K562 (cell line): ENCODE measurements around the gene BCL2A1. TPM values are rescaled to one million over a fixed set of nuclear protein-coding genes. Genes with fewer than 3 reads are reported as not detected.
A peak's percentile ranks its signal among the peaks of the same experiment; 100 is the strongest.

Experiments used
- ATAC-seq: fragments of 200-7000 bp; cut with Tn5 transposase; 3 replicates; pipeline ENCODE4 v1.9.1; 2020; ENCODE audit warnings: moderate library complexity
- BruUV-seq: library from RNA; stranded (reverse); fragments of 400-500 nt; replicated peaks from 2 replicates; lab custom pipeline; 2021; lab: Mats Ljungman, UMichigan
- CTCF ChIA-PET: fragments of 300-600 bp; formaldehyde crosslinking; extraction: SDS; loops from one replicate; lab custom pipeline; 2021; ENCODE audit warnings: low intra/inter-chr PET ratio; lab: Yijun Ruan, JAX
- POLR2A ChIA-PET: fragments of 300-600, 350-650 bp; sonication (Branson Sonifier 250); formaldehyde crosslinking; extraction: SDS; loops from one replicate; lab custom pipeline; 2021; ENCODE audit warnings: antibody characterized with exemption, inconsistent platforms; lab: Yijun Ruan, JAX
- DNase-seq, 4 experiments: peaks; one replicate each; pipeline versions ENCODE4 v3.0.0 to v3.0.0-alpha.2; 2011 to 2018; ENCODE audit warnings: low spot score in 3 of 4, mixed read lengths in 3 of 4; ENCODE audit errors: extremely low read depth in 1 of 4
- FAIRE-seq: peaks from 2 replicates; lab custom pipeline; 2011; peaks lifted over from hg19 to GRCh38; lab: Jason Lieb, UNC
- H2AFZ ChIP-seq: 2 replicates; pipeline ENCODE4 v1.6.0; 2011; ENCODE audit warnings: low read depth, low read length, control low read depth, inconsistent platforms
- H3K27ac ChIP-seq: fragments of 200-600 bp; 3 replicates; pipeline ENCODE4 v1.8.0; 2011; ENCODE audit warnings: low read depth, mild to moderate bottlenecking, control low read depth, inconsistent platforms, low read length, moderate library complexity, mixed read lengths; ENCODE audit errors: extremely low read depth
- H3K27me3 ChIP-seq, 2 experiments: fragments of 300-600 bp in 1 of 2; 2 replicates in 1 of 2; 3 replicates in 1 of 2; pipeline versions ENCODE4 v1.6.0 to v1.8.0; 2011; ENCODE audit warnings: inconsistent platforms in 2 of 2, low read length in 2 of 2, mild to moderate bottlenecking in 1 of 2, mixed read lengths in 1 of 2, moderate library complexity in 1 of 2; ENCODE audit not compliant: control insufficient read depth in 2 of 2, insufficient read depth in 2 of 2
- H3K36me3 ChIP-seq: fragments of 300-600 bp; 3 replicates; pipeline ENCODE4 v1.8.0; 2011; ENCODE audit warnings: mild to moderate bottlenecking, low read length, inconsistent platforms; ENCODE audit not compliant: control insufficient read depth, insufficient read depth
- H3K4me1 ChIP-seq, 2 experiments: fragments of 200-600 bp in 1 of 2; replicated peaks in 1 of 2; 2 replicates in 1 of 2; 3 replicates in 1 of 2; pipeline versions ENCODE4 v1.5.1 to v1.8.0; 2011; ENCODE audit warnings: inconsistent platforms in 2 of 2, low read length in 2 of 2, mild to moderate bottlenecking in 1 of 2, mixed read lengths in 1 of 2, moderate library complexity in 1 of 2; ENCODE audit not compliant: control insufficient read depth in 2 of 2, insufficient read depth in 2 of 2
- H3K4me2 ChIP-seq: 2 replicates; pipeline ENCODE4 v1.6.1; 2011; ENCODE audit warnings: low read length, control low read depth, inconsistent platforms, mixed read lengths; ENCODE audit not compliant: insufficient read depth
- H3K4me3 ChIP-seq: fragments of 200-600 bp; sonication (generic), shearing (Covaris generic); 2 replicates; pipeline ENCODE4 v1.5.1; 2016; ENCODE audit warnings: control low read depth, inconsistent platforms
- H3K79me2 ChIP-seq: fragments of 200-600 bp; 3 replicates; pipeline ENCODE4 v1.8.0; 2011; ENCODE audit warnings: low read length, inconsistent platforms; ENCODE audit not compliant: control insufficient read depth, insufficient read depth
- H3K9ac ChIP-seq, 2 experiments: 2 replicates each; pipeline versions ENCODE4 v1.6.0 to v1.6.1; 2011; ENCODE audit warnings: low read depth in 2 of 2, low read length in 2 of 2, control low read depth in 1 of 2, inconsistent platforms in 1 of 2, mild to moderate bottlenecking in 1 of 2, mixed read lengths in 1 of 2; ENCODE audit not compliant: insufficient read depth in 1 of 2
- H3K9me1 ChIP-seq: one replicate; pipeline ENCODE4 v1.6.0; 2011; ENCODE audit warnings: inconsistent platforms, mild to moderate bottlenecking, low read length, moderate library complexity; ENCODE audit not compliant: control insufficient read depth, insufficient read depth
- H3K9me3 ChIP-seq: replicated peaks from 2 replicates; pipeline ENCODE4 v1.5.1; 2011; ENCODE audit warnings: low read depth, low read length, inconsistent platforms; ENCODE audit not compliant: control insufficient read depth, insufficient read depth
- H4K20me1 ChIP-seq: replicated peaks from 2 replicates; pipeline ENCODE4 v1.6.1; 2011; ENCODE audit warnings: low read length, inconsistent platforms, mixed read lengths; ENCODE audit not compliant: control insufficient read depth, insufficient read depth
- ATF2 ChIP-seq: sonication (generic); formaldehyde crosslinking; IDR thresholded peaks from 2 replicates; pipeline ENCODE4 v1.8.1; 2022; ENCODE audit warnings: missing genetic modification reagents
- BRCA1 ChIP-seq, 2 experiments: fragments of 450-650 bp in 1 of 2; sonication (generic) in 1 of 2; formaldehyde crosslinking in 1 of 2; IDR thresholded peaks; 2 replicates each; pipeline versions ENCODE4 v1.5.0 to v1.6.1; 2017 to 2020; ENCODE audit warnings: mild to moderate bottlenecking in 1 of 2, missing genetic modification reagents in 1 of 2
- E2F8 ChIP-seq: fragments of 450-650 bp; IDR thresholded peaks from 2 replicates; pipeline ENCODE4 v1.7.1; 2018; ENCODE audit warnings: mild to moderate bottlenecking, low read depth; ENCODE audit not compliant: partially characterized antibody
- GABPB1 ChIP-seq: sonication (generic); formaldehyde crosslinking; IDR thresholded peaks from 2 replicates; pipeline ENCODE4 v1.8.0; 2022; ENCODE audit warnings: mild to moderate bottlenecking, missing genetic modification reagents
- KAT7 ChIP-seq: sonication (generic); formaldehyde crosslinking; IDR thresholded peaks from 2 replicates; pipeline ENCODE4 v1.8.0; 2022; ENCODE audit warnings: missing genetic modification reagents, mild to moderate bottlenecking, borderline replicate concordance
- MEF2D ChIP-seq: conservative IDR thresholded peaks from 2 replicates; pipeline ENCODE4 v1.6.1; 2016; ENCODE audit warnings: low read depth, missing genetic modification characterization, missing compliant biosample characterization
- NCOA4 ChIP-seq: fragments of 450-650 bp; IDR thresholded peaks from 2 replicates; pipeline ENCODE4 v1.6.1; 2018; ENCODE audit warnings: mild to moderate bottlenecking; ENCODE audit not compliant: partially characterized antibody
- RUNX1 ChIP-seq: sonication (generic); IDR thresholded peaks from 2 replicates; pipeline ENCODE4 v1.6.1; 2016; ENCODE audit warnings: antibody characterized with exemption, low read depth
- SIN3A ChIP-seq, 2 experiments: fragments of 150-350 bp in 1 of 2; IDR thresholded peaks; 2 replicates each; pipeline ENCODE4 v1.6.1; 2011 to 2016; ENCODE audit warnings: borderline replicate concordance in 2 of 2, low read depth in 2 of 2, low read length in 2 of 2, mild to moderate bottlenecking in 2 of 2, moderate library complexity in 2 of 2; ENCODE audit not compliant: control insufficient read depth in 1 of 2
- TBL1XR1 ChIP-seq, 2 experiments: IDR thresholded peaks; 2 replicates each; pipeline ENCODE4 v1.6.1; 2012; ENCODE audit warnings: improper control_type of control experiment in 2 of 2, low read length in 2 of 2, mild to moderate bottlenecking in 1 of 2
- TOE1 ChIP-seq, 2 experiments: fragments of 450-650 bp in 1 of 2; sonication (generic) in 1 of 2; formaldehyde crosslinking in 1 of 2; IDR thresholded peaks; 2 replicates each; pipeline versions ENCODE4 v1.7.1 to v1.8.0; 2016 to 2022; ENCODE audit warnings: borderline replicate concordance in 2 of 2, mild to moderate bottlenecking in 2 of 2, antibody characterized with exemption in 1 of 2, inconsistent platforms in 1 of 2, low read depth in 1 of 2, missing genetic modification reagents in 1 of 2, moderate library complexity in 1 of 2
- ZFP91 ChIP-seq: sonication (generic); formaldehyde crosslinking; IDR thresholded peaks from 2 replicates; pipeline ENCODE4 v1.8.0; 2022; ENCODE audit warnings: mild to moderate bottlenecking, missing genetic modification reagents
- ZNF445 ChIP-seq: fragments of 250-450 bp; sonication (Bioruptor Pico); IDR thresholded peaks from 2 replicates; pipeline ENCODE4 v1.4.0; 2020; ENCODE audit warnings: low read depth, mild to moderate bottlenecking, moderate library complexity
- WGBS: fragments of 100-300 bp; shearing (Covaris generic); methylation state at CpG from one replicate; pipeline ENCODE4 v1.1.6; 2016; ENCODE audit warnings: low coverage, mixed read lengths; ENCODE audit not compliant: insufficient coverage; ENCODE audit errors: missing lambda C conversion rate; 5-methylcytosine and 5-hydroxymethylcytosine counted together
- in situ Hi-C: fragments of 300-500 bp; cut with MboI; formaldehyde crosslinking; loops from 4 replicates; pipeline ENCODE4 v1.15.0; 2018; ENCODE audit warnings: inconsistent platforms, mixed read lengths
- intact Hi-C: fragments of 100-400 bp; cut with micrococcal nuclease; formaldehyde crosslinking; loops from 2 replicates; pipeline ENCODE4 v1.14.2; 2022
- polyA plus RNA-seq, 8 experiments: library from polyadenylated mRNA; depleted of rRNA in 4 of 8; stranded (reverse) in 5 of 8; unstranded in 3 of 8; fragments of >200 nt; fragmentation: Nextera tagmentation in 2 of 8; fragmentation: Illumina TruSeq in 1 of 8; extraction: Ambion mirVana in 2 of 8; extraction: Trizol in 1 of 8; gene quantifications; 2 replicates each; pipeline versions ENCODE4 v1.2.1 to v1.2.3, GENCODE V29; 2011 to 2014; ENCODE audit warnings: inconsistent platforms in 1 of 8, missing spikeins in 1 of 8
- total RNA-seq, 7 experiments: library from RNA; depleted of rRNA in 6 of 7; stranded (reverse); fragments of >200 nt in 6 of 7; fragmentation: Illumina TruSeq in 2 of 7; extraction: Trizol in 2 of 7; gene quantifications; 2 replicates each; pipeline versions ENCODE4 v1.2.1 to v1.2.3, GENCODE V29; 2011 to 2021; ENCODE audit warnings: low replicate concordance in 1 of 7

Gene BCL2A1
- total and polyA plus RNA-seq, 9 of the 15 experiments (the other 6 are each of a cell fraction or from before 2014, with no cell fraction given) = 0.11 to 1.2 (median 0.25) TPM; not detected in 4

GRCh38 chr15:79942741-79943481, 28.1 kb downstream of the BCL2A1 start:
- no peaks in the 10 kb centered on the region for H3K36me3 ChIP-seq
- H3K4me2 ChIP-seq = no peak overlapping the region
- no peak overlapping the region for H3K4me3 ChIP-seq
- WGBS = 15% methylated on average over 7 of the region's 7 CpGs
- no TSS peak for BruUV-seq
- no peaks in the 10 kb centered on the region for H3K9me3 ChIP-seq
- no peak overlapping the region for H3K9ac ChIP-seq
- H3K27ac ChIP-seq = no peak overlapping the region
- no peaks in the 10 kb centered on the region for H3K79me2 ChIP-seq
- intact Hi-C loops (no loop called here), in situ Hi-C loops (no loop called here)
- no peak for DNase-seq
- ATAC-seq = no peak
- no peak for FAIRE-seq
- ChIA-PET POLR2A (no interaction called here), CTCF (no interaction called here)
- H4K20me1 ChIP-seq = no peaks in the 10 kb centered on the region
- no peaks in the 10 kb centered on the region; a peak in 1 of 5 replicates for H3K27me3 ChIP-seq
- H3K9me1 ChIP-seq = no peaks in the 10 kb centered on the region
- H2AFZ ChIP-seq = peak overlapping the region; percentile 17; the same call in 1 of the 2 replicates
- peaks cover 0 to 4% of the 10 kb centered on the region in 2 experiments; a peak in 1 of 5 replicates for H3K4me1 ChIP-seq
- TF ChIP-seq SIN3A (IDR thresholded peaks at IDR 0.05; ENCODE audit: borderline replicate concordance in 2 of 2, control insufficient read depth in 1 of 2, low read depth in 2 of 2, low read length in 2 of 2) (no peak), E2F8 (no peak), BRCA1 (IDR thresholded peaks at IDR 0.05) (no peak), BRCA1 (CRISPR knock-in tag; IDR thresholded peaks at IDR 0.05) (no peak), ZNF445 (CRISPR knock-in tag) (no peak), RUNX1 (no peak), TOE1 (IDR thresholded peaks at IDR 0.05; ENCODE audit: borderline replicate concordance) (no peak), TOE1 (CRISPR knock-in tag; IDR thresholded peaks at IDR 0.05; ENCODE audit: borderline replicate concordance, low read depth) (no peak), KAT7 (CRISPR knock-in tag) (no peak), GABPB1 (CRISPR knock-in tag) (no peak), ZFP91 (CRISPR knock-in tag) (no peak), MEF2D (no peak), NCOA4 (no peak), TBL1XR1 (IDR thresholded peaks at IDR 0.05; ENCODE audit: low read length in 2 of 2) (no peak), ATF2 (no peak)
